ENCODE results near the gene EVC2.

The EVC2 gene

DNA sequence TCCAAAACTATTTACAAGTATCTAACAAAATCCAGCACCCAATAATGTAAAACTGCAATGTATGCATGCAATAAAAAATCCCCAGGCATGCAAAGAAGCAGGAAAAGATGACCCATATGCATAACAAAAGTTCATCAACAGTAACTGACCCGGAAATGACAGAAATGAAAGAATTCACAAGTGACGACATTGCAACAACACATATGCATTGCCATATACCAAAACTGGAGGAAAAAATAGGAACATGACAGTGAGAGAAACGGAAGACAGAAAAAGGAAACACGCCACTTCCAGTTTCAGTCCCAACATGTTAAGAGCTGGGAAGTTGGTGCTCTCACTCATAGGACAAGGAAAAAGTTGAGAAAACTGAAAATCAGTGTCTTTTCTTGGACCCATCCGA lies 154.6 kb downstream of the EVC2 start:
- Histone ChIP-seq H3K79me2 (ENCODE audit: low read length) (no peaks in the 10 kb centered on the region), H3K4me1 (ENCODE audit: low read length) (no peaks in the 10 kb centered on the region), H3K36me3 (replicated peaks; ENCODE audit: insufficient read depth, low read length) (no peaks in the 10 kb centered on the region), H4K20me1 (ENCODE audit: insufficient read depth, low read length) (no peaks in the 10 kb centered on the region), H2AFZ (ENCODE audit: low read length) (no peak overlapping the region), H3K9me2 (replicated peaks; ENCODE audit: insufficient read depth, low read length) (no peaks in the 10 kb centered on the region), H3K9ac (ENCODE audit: low read length) (no peak overlapping the region), H3K4me3 (ENCODE audit: low read length) (no peak overlapping the region), H3F3A (ENCODE audit: insufficient read depth, low read length) (no peaks in the 10 kb centered on the region), H3K9me3 (replicated peaks; ENCODE audit: insufficient read depth, low read length) (no peaks in the 10 kb centered on the region), H3K4me2 (ENCODE audit: low read depth, low read length) (no peak overlapping the region), H3K27ac (ENCODE audit: low read length) (no peak overlapping the region), H3K27me3 (replicated peaks; ENCODE audit: insufficient read depth, low read length) (no peaks in the 10 kb centered on the region)
- no peak for DNase-seq
- TF ChIP-seq, protein P1, sequence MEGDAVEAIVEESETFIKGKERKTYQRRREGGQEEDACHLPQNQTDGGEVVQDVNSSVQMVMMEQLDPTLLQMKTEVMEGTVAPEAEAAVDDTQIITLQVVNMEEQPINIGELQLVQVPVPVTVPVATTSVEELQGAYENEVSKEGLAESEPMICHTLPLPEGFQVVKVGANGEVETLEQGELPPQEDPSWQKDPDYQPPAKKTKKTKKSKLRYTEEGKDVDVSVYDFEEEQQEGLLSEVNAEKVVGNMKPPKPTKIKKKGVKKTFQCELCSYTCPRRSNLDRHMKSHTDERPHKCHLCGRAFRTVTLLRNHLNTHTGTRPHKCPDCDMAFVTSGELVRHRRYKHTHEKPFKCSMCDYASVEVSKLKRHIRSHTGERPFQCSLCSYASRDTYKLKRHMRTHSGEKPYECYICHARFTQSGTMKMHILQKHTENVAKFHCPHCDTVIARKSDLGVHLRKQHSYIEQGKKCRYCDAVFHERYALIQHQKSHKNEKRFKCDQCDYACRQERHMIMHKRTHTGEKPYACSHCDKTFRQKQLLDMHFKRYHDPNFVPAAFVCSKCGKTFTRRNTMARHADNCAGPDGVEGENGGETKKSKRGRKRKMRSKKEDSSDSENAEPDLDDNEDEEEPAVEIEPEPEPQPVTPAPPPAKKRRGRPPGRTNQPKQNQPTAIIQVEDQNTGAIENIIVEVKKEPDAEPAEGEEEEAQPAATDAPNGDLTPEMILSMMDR (IDR thresholded peaks at IDR 0.05; ENCODE audit: low read length): no peak
- TF ChIP-seq EZH2phosphoT487 (IDR thresholded peaks at IDR 0.05; ENCODE audit: low read length): no peak
- TF ChIP-seq EZH2 (optimal IDR thresholded peaks at IDR 0.05; ENCODE audit: low read depth, low read length): no peak

DNA sequence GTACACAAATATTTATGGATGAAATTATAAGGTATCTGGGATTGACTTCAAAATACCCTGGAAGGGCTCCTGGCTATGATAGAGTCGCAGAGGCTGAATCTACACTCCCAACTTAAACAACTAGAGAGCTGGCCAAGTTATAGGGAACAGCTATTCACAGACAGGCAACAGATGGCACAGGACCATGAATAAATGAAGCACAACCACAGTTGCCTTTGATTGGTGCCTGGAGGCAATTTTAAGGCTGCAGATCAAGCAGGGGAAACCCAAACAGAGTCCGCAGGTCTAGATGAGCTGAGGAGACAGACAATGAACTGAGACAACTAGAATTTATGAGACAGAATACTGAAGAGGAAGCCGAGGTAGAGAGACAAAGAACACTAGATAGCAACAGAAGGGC lies 155.9 kb downstream of the EVC2 start:
- no peaks in the 10 kb centered on the region for H3K27me3 ChIP-seq (replicated peaks; ENCODE audit: insufficient read depth, low read length)
- TF ChIP-seq EZH2phosphoT487 (IDR thresholded peaks at IDR 0.05; ENCODE audit: low read length) (no peak), EZH2 (optimal IDR thresholded peaks at IDR 0.05; ENCODE audit: low read depth, low read length) (no peak)
- TF ChIP-seq, protein P1 (IDR thresholded peaks at IDR 0.05; ENCODE audit: low read length): no peak
- no peak overlapping the region for H3K27ac ChIP-seq (ENCODE audit: low read length)
- no peak overlapping the region for H3K4me3 ChIP-seq (ENCODE audit: low read length)
- H3K9me3 ChIP-seq (replicated peaks; ENCODE audit: insufficient read depth, low read length): no peaks in the 10 kb centered on the region
- DNase-seq: no peak
- no peaks in the 10 kb centered on the region for H3K36me3 ChIP-seq (replicated peaks; ENCODE audit: insufficient read depth, low read length)
- H3F3A ChIP-seq (ENCODE audit: insufficient read depth, low read length): no peaks in the 10 kb centered on the region
- H3K4me1 ChIP-seq (ENCODE audit: low read length): no peaks in the 10 kb centered on the region
- no peaks in the 10 kb centered on the region for H4K20me1 ChIP-seq (ENCODE audit: insufficient read depth, low read length)
- H3K4me2 ChIP-seq (ENCODE audit: low read depth, low read length): no peak overlapping the region
- no peak overlapping the region for H3K9ac ChIP-seq (ENCODE audit: low read length)
- no peaks in the 10 kb centered on the region for H3K79me2 ChIP-seq (ENCODE audit: low read length)
- H3K9me2 ChIP-seq (replicated peaks; ENCODE audit: insufficient read depth, low read length): no peaks in the 10 kb centered on the region
- no peak overlapping the region for H2AFZ ChIP-seq (ENCODE audit: low read length)

DNA sequence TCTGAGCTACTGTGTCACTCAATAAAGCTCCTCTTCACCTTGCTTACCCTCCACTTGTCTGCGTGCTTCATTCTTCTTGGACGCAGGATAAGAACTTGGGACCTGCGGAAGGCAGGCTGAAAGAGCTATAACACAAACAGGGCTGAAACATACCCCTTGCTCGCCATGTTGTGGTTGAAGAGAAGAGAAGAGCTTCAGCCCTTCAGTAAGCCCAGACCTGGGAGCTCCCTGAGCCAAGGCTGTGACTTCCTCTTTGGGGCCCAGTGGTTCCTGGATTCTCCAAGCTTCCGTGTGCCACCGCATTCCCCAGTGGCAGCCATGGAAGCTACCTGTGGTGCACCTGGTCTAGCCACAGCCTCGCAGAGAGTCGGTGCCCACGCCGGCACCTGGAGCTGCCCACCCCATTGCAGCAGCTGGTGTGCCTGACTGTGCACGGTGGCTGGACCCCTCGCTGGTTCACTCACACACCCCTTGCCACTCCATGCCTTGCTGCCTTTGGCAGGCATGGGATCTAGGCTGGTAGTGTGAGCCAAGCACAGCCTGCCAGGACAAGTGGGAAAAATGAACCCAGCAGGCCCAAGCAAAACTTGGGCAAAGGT lies 160.6 kb downstream of the EVC2 start:
- no peak for DNase-seq
- H3K27me3 ChIP-seq (replicated peaks; ENCODE audit: insufficient read depth, low read length): no peaks in the 10 kb centered on the region
- no peaks in the 10 kb centered on the region for H3K36me3 ChIP-seq (replicated peaks; ENCODE audit: insufficient read depth, low read length)
- no peak overlapping the region for H3K27ac ChIP-seq (ENCODE audit: low read length)
- no peak for TF ChIP-seq EZH2 (optimal IDR thresholded peaks at IDR 0.05; ENCODE audit: low read depth, low read length)
- TF ChIP-seq, protein P1 (IDR thresholded peaks at IDR 0.05; ENCODE audit: low read length): no peak
- TF ChIP-seq EZH2phosphoT487 (IDR thresholded peaks at IDR 0.05; ENCODE audit: low read length): no peak
- no peaks in the 10 kb centered on the region for H3K9me3 ChIP-seq (replicated peaks; ENCODE audit: insufficient read depth, low read length)
- H3F3A ChIP-seq (ENCODE audit: insufficient read depth, low read length): no peaks in the 10 kb centered on the region
- no peak overlapping the region for H3K4me3 ChIP-seq (ENCODE audit: low read length)
- no peaks in the 10 kb centered on the region for H3K79me2 ChIP-seq (ENCODE audit: low read length)
- H3K4me1 ChIP-seq (ENCODE audit: low read length): no peaks in the 10 kb centered on the region
- no peak overlapping the region for H2AFZ ChIP-seq (ENCODE audit: low read length)
- H3K4me2 ChIP-seq (ENCODE audit: low read depth, low read length): no peak overlapping the region
- H4K20me1 ChIP-seq (ENCODE audit: insufficient read depth, low read length): no peaks in the 10 kb centered on the region
- no peaks in the 10 kb centered on the region for H3K9me2 ChIP-seq (replicated peaks; ENCODE audit: insufficient read depth, low read length)
- H3K9ac ChIP-seq (ENCODE audit: low read length): no peak overlapping the region

All from MM.1S (cell line).